SK-N-SH treated with all-trans-retinoic acid at 6 μM for 48 hours (cell line): ENCODE results near the gene FOXD1.
A peak's percentile ranks its signal among the peaks of the same experiment; 100 is the strongest.

ENCODE experiments used
- ATAC-seq: fragments of 200-7000 bp; cut with Tn5 transposase; 3 replicates; pipeline ENCODE4 v1.9.1; 2020; ENCODE audit warnings: mild to moderate bottlenecking, moderate library complexity
- ARNTL ChIP-seq: fragments of 450-650 bp; formaldehyde crosslinking; IDR thresholded peaks from 2 replicates; pipeline ENCODE4 v1.5.0; 2020; ENCODE audit warnings: low read depth, mild to moderate bottlenecking, moderate library complexity, borderline replicate concordance
- BACH2 ChIP-seq: fragments of 250-450 bp; sonication (Bioruptor Pico); IDR thresholded peaks from 2 replicates; pipeline ENCODE4 v1.9.0; 2021; ENCODE audit warnings: mild to moderate bottlenecking, borderline replicate concordance
- CSDC2 ChIP-seq: fragments of 250-450 bp; sonication (Bioruptor Pico); IDR thresholded peaks from 2 replicates; pipeline ENCODE4 v1.5.0; 2020; ENCODE audit warnings: mild to moderate bottlenecking, moderate library complexity
- ESRRG ChIP-seq: fragments of 250-450 bp; sonication (Bioruptor Pico); IDR thresholded peaks from 2 replicates; pipeline ENCODE4 v1.6.1; 2021; ENCODE audit warnings: mild to moderate bottlenecking
- GLIS3 ChIP-seq: fragments of 250-450 bp; sonication (Bioruptor Pico); IDR thresholded peaks from 2 replicates; pipeline ENCODE4 v1.5.0; 2020; ENCODE audit warnings: mild to moderate bottlenecking, moderate library complexity
- ISL1 ChIP-seq: fragments of 250-450 bp; sonication (Bioruptor Pico); IDR thresholded peaks from 2 replicates; pipeline ENCODE4 v2.1.2; 2022; ENCODE audit warnings: mild to moderate bottlenecking, moderate library complexity
- OSR1 ChIP-seq: fragments of 250-450 bp; sonication (Bioruptor Pico); IDR thresholded peaks from 2 replicates; pipeline ENCODE4 v1.8.0; 2022; ENCODE audit warnings: moderate library complexity, mild to moderate bottlenecking, inconsistent platforms
- PPARA ChIP-seq: fragments of 250-450 bp; sonication (Bioruptor Pico); IDR thresholded peaks from 2 replicates; pipeline ENCODE4 v1.5.0; 2020; ENCODE audit warnings: mild to moderate bottlenecking, borderline replicate concordance
- RARB ChIP-seq: fragments of 250-450 bp; sonication (Bioruptor Pico); IDR thresholded peaks from 2 replicates; pipeline ENCODE4 v1.8.0; 2021; ENCODE audit warnings: mild to moderate bottlenecking, moderate library complexity
- SNAI2 ChIP-seq: fragments of 250-450 bp; sonication (Bioruptor Pico); IDR thresholded peaks from 2 replicates; pipeline ENCODE4 v1.5.0; 2020; ENCODE audit warnings: mild to moderate bottlenecking, moderate library complexity
- TCF4 ChIP-seq: fragments of 250-450 bp; sonication (Bioruptor Pico); IDR thresholded peaks from 2 replicates; pipeline ENCODE4 v1.8.0; 2021; ENCODE audit warnings: mild to moderate bottlenecking, moderate library complexity, borderline replicate concordance
- TOX ChIP-seq: fragments of 250-450 bp; sonication (Bioruptor Pico); IDR thresholded peaks from 2 replicates; pipeline ENCODE4 v1.8.0; 2021; ENCODE audit warnings: mild to moderate bottlenecking, moderate library complexity, borderline replicate concordance
- ZC3H10 ChIP-seq: fragments of 250-450 bp; sonication (Bioruptor Pico); IDR thresholded peaks from 2 replicates; pipeline ENCODE4 v1.5.1; 2021; ENCODE audit warnings: mild to moderate bottlenecking, moderate library complexity
- ZFP3 ChIP-seq: fragments of 250-450 bp; sonication (Bioruptor Pico); IDR thresholded peaks from 2 replicates; pipeline ENCODE4 v1.5.0; 2020; ENCODE audit warnings: mild to moderate bottlenecking, moderate library complexity
- ZFP30 ChIP-seq: fragments of 450-650 bp; formaldehyde crosslinking; IDR thresholded peaks from 2 replicates; pipeline ENCODE4 v1.5.0; 2022; ENCODE audit warnings: mild to moderate bottlenecking, moderate library complexity
- ZNF565 ChIP-seq: fragments of 450-650 bp; formaldehyde crosslinking; conservative IDR thresholded peaks from 2 replicates; pipeline ENCODE4 v1.5.0; 2020; ENCODE audit warnings: low read depth, mild to moderate bottlenecking, moderate library complexity
- ZNF70 ChIP-seq: fragments of 450-650 bp; formaldehyde crosslinking; IDR thresholded peaks from 2 replicates; pipeline ENCODE4 v1.5.0; 2020; ENCODE audit warnings: mild to moderate bottlenecking, moderate library complexity
- ZNF8 ChIP-seq: fragments of 450-650 bp; formaldehyde crosslinking; IDR thresholded peaks from 2 replicates; pipeline ENCODE4 v1.5.0; 2020; ENCODE audit warnings: mild to moderate bottlenecking, moderate library complexity
- TF ChIP-seq, protein P1 (sequence below): fragments of 250-450 bp; sonication (Bioruptor Pico); IDR thresholded peaks from 2 replicates; pipeline ENCODE4 v1.5.0; 2020; ENCODE audit warnings: mild to moderate bottlenecking, moderate library complexity
- TF ChIP-seq, protein P2 (sequence below): fragments of 250-450 bp; sonication (Bioruptor Pico); IDR thresholded peaks from 2 replicates; pipeline ENCODE4 v1.8.0; 2021; ENCODE audit warnings: low read depth, mild to moderate bottlenecking, moderate library complexity, borderline replicate concordance
- TF ChIP-seq, protein P3 (sequence below): fragments of 250-450 bp; sonication (Bioruptor Pico); IDR thresholded peaks from 2 replicates; pipeline ENCODE4 v1.8.0; 2020; ENCODE audit warnings: mild to moderate bottlenecking, moderate library complexity, borderline replicate concordance
- TF ChIP-seq, protein P4 (sequence below): fragments of 250-450 bp; sonication (Bioruptor Pico); IDR thresholded peaks from 2 replicates; pipeline ENCODE4 v1.5.1; 2020; ENCODE audit warnings: low read depth, mild to moderate bottlenecking, moderate library complexity
- TF ChIP-seq, protein P5 (sequence below): fragments of 250-450 bp; sonication (Bioruptor Pico); IDR thresholded peaks from 2 replicates; pipeline ENCODE4 v1.5.1; 2021; ENCODE audit warnings: mild to moderate bottlenecking, moderate library complexity

Gene FOXD1

DNA sequence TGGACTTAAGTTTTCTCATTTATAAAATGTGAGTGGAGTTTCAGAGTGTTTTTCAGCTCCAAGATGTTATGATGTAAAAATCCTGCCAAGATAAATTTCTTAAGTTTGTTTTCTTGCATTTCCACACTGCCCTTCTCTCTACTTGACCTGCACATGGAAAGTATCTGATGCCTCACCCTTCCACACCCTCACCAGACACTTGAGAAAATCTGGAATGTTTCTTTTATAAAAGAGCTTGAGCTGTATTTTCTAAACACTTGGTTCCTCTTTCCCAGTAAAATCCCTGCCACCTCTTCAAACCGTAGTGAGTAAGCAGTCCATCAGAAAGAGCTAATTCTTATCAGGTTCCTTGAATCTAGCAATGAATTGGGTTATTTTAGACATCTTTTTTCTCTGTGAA is 42.9 kb downstream of the FOXD1 start:
- ATAC-seq = no peak; the same call in 2 of the 3 replicates
- TF ChIP-seq ARNTL (CRISPR knock-in tag) (no peak), BACH2 (no peak), ZNF70 (CRISPR knock-in tag) (no peak), ISL1 (CRISPR knock-in tag) (no peak), OSR1 (CRISPR knock-in tag) (no peak), GLIS3 (CRISPR knock-in tag) (no peak), ZFP3 (CRISPR knock-in tag) (no peak), ZNF8 (CRISPR knock-in tag) (no peak), TCF4 (CRISPR knock-in tag) (no peak), ZNF565 (CRISPR knock-in tag) (no peak), PPARA (CRISPR knock-in tag) (no peak), ESRRG (CRISPR knock-in tag) (no peak), RARB (CRISPR knock-in tag) (no peak)
- TF ChIP-seq, protein P1, sequence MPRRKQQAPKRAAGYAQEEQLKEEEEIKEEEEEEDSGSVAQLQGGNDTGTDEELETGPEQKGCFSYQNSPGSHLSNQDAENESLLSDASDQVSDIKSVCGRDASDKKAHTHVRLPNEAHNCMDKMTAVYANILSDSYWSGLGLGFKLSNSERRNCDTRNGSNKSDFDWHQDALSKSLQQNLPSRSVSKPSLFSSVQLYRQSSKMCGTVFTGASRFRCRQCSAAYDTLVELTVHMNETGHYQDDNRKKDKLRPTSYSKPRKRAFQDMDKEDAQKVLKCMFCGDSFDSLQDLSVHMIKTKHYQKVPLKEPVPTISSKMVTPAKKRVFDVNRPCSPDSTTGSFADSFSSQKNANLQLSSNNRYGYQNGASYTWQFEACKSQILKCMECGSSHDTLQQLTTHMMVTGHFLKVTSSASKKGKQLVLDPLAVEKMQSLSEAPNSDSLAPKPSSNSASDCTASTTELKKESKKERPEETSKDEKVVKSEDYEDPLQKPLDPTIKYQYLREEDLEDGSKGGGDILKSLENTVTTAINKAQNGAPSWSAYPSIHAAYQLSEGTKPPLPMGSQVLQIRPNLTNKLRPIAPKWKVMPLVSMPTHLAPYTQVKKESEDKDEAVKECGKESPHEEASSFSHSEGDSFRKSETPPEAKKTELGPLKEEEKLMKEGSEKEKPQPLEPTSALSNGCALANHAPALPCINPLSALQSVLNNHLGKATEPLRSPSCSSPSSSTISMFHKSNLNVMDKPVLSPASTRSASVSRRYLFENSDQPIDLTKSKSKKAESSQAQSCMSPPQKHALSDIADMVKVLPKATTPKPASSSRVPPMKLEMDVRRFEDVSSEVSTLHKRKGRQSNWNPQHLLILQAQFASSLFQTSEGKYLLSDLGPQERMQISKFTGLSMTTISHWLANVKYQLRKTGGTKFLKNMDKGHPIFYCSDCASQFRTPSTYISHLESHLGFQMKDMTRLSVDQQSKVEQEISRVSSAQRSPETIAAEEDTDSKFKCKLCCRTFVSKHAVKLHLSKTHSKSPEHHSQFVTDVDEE (CRISPR knock-in tag) = no peak
- TF ChIP-seq, protein P2, sequence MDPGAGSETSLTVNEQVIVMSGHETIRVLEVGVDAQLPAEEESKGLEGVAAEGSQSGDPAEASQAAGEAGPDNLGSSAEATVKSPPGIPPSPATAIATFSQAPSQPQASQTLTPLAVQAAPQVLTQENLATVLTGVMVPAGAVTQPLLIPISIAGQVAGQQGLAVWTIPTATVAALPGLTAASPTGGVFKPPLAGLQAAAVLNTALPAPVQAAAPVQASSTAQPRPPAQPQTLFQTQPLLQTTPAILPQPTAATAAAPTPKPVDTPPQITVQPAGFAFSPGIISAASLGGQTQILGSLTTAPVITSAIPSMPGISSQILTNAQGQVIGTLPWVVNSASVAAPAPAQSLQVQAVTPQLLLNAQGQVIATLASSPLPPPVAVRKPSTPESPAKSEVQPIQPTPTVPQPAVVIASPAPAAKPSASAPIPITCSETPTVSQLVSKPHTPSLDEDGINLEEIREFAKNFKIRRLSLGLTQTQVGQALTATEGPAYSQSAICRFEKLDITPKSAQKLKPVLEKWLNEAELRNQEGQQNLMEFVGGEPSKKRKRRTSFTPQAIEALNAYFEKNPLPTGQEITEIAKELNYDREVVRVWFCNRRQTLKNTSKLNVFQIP (CRISPR knock-in tag) = no peak
- TF ChIP-seq, protein P3, sequence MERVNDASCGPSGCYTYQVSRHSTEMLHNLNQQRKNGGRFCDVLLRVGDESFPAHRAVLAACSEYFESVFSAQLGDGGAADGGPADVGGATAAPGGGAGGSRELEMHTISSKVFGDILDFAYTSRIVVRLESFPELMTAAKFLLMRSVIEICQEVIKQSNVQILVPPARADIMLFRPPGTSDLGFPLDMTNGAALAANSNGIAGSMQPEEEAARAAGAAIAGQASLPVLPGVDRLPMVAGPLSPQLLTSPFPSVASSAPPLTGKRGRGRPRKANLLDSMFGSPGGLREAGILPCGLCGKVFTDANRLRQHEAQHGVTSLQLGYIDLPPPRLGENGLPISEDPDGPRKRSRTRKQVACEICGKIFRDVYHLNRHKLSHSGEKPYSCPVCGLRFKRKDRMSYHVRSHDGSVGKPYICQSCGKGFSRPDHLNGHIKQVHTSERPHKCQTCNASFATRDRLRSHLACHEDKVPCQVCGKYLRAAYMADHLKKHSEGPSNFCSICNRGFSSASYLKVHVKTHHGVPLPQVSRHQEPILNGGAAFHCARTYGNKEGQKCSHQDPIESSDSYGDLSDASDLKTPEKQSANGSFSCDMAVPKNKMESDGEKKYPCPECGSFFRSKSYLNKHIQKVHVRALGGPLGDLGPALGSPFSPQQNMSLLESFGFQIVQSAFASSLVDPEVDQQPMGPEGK (CRISPR knock-in tag) = no peak
- TF ChIP-seq, protein P4, sequence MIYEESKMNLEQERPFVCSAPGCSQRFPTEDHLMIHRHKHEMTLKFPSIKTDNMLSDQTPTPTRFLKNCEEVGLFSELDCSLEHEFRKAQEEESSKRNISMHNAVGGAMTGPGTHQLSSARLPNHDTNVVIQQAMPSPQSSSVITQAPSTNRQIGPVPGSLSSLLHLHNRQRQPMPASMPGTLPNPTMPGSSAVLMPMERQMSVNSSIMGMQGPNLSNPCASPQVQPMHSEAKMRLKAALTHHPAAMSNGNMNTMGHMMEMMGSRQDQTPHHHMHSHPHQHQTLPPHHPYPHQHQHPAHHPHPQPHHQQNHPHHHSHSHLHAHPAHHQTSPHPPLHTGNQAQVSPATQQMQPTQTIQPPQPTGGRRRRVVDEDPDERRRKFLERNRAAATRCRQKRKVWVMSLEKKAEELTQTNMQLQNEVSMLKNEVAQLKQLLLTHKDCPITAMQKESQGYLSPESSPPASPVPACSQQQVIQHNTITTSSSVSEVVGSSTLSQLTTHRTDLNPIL (CRISPR knock-in tag) = no peak
- TF ChIP-seq, protein P5, sequence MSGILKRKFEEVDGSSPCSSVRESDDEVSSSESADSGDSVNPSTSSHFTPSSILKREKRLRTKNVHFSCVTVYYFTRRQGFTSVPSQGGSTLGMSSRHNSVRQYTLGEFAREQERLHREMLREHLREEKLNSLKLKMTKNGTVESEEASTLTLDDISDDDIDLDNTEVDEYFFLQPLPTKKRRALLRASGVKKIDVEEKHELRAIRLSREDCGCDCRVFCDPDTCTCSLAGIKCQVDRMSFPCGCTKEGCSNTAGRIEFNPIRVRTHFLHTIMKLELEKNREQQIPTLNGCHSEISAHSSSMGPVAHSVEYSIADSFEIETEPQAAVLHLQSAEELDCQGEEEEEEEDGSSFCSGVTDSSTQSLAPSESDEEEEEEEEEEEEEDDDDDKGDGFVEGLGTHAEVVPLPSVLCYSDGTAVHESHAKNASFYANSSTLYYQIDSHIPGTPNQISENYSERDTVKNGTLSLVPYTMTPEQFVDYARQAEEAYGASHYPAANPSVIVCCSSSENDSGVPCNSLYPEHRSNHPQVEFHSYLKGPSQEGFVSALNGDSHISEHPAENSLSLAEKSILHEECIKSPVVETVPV = no peak

DNA sequence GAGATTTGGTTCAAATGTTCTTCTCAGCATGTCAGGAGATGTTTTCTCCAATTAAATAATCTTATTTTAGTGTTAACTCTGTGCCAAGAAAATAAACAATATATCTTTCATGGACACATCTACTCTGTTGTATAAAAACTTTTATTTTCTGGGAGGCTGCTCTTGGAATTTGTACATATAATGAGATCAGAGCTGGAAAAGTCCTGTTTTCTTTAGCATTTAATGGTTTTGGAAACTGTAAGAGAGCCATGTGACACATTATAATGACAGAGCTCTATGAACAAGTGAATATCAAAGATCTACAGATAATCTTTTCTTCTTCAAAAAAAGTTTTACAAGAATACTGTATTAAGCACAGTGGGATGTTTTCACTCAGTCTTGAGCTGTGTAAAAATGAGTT is 48.8 kb downstream of the FOXD1 start:
- peak; percentile 74 for ATAC-seq
- TF ChIP-seq, protein P2 (CRISPR knock-in tag) = no peak
- no peak for TF ChIP-seq ZNF70 (CRISPR knock-in tag)
- no peak for TF ChIP-seq RARB (CRISPR knock-in tag)
- TF ChIP-seq CSDC2 (CRISPR knock-in tag) = no peak
- TF ChIP-seq ISL1 (CRISPR knock-in tag) = no peak
- TF ChIP-seq SNAI2 (CRISPR knock-in tag) = no peak
- no peak for TF ChIP-seq ZFP3 (CRISPR knock-in tag)
- no peak for TF ChIP-seq ZC3H10 (CRISPR knock-in tag)
- no peak for TF ChIP-seq ZFP30 (CRISPR knock-in tag)
- no peak for TF ChIP-seq GLIS3 (CRISPR knock-in tag)
- TF ChIP-seq TOX (CRISPR knock-in tag) = no peak
- TF ChIP-seq, protein P1 (CRISPR knock-in tag) = no peak
